Measurements from ENCODE around the gene RCAN2.
"Not testable (repeated sequence)": the region's sequence is repeated elsewhere in the genome, so short reads cannot be mapped to it uniquely, and the experiment has no call there.

RCAN2 gene

GRCh38 chr6:46381579-46381978, 109.7 kb downstream of the RCAN2 start:
- no peak for DNase-seq

- no peak for DNase-seq
Measured at GRCh38 chr6:46381057-46381456, 110.2 kb downstream of the RCAN2 start.

GRCh38 chr6:46380152-46380807, 111.0 kb downstream of the RCAN2 start:
- no peak for DNase-seq

GRCh38 chr6:46378882-46379416, 112.3 kb downstream of the RCAN2 start:
- DNase-seq: no peak

- DNase-seq: no peak
Measured at GRCh38 chr6:46378161-46378881, 112.9 kb downstream of the RCAN2 start.

GRCh38 chr6:46377209-46377608, 114.0 kb downstream of the RCAN2 start:
- DNase-seq: no peak

GRCh38 chr6:46376562-46377061, 114.6 kb downstream of the RCAN2 start:
- DNase-seq: peak; percentile 7

- DNase-seq: no peak
Measured at GRCh38 chr6:46370622-46371021, 120.6 kb downstream of the RCAN2 start.

GRCh38 chr6:46368169-46368536, 123.1 kb downstream of the RCAN2 start:
- no peak for DNase-seq

- DNase-seq: no peak
Measured at GRCh38 chr6:46367354-46368168, 123.7 kb downstream of the RCAN2 start.

- no peak for DNase-seq
Measured at GRCh38 chr6:46366190-46366900, 124.9 kb downstream of the RCAN2 start.

- DNase-seq: no peak
Measured at GRCh38 chr6:46357591-46357990, 133.7 kb downstream of the RCAN2 start.

- no peak for DNase-seq
Measured at GRCh38 chr6:46356543-46356942, 134.7 kb downstream of the RCAN2 start.

- DNase-seq: no peak
Measured at GRCh38 chr6:46353528-46353927, 137.7 kb downstream of the RCAN2 start.

- DNase-seq: no peak
Measured at GRCh38 chr6:46352541-46353268, 138.5 kb downstream of the RCAN2 start.

GRCh38 chr6:46350714-46351113, 140.5 kb downstream of the RCAN2 start:
- DNase-seq: no peak

- no peak for DNase-seq
Measured at GRCh38 chr6:46347669-46348068, 143.6 kb downstream of the RCAN2 start.

- DNase-seq: no peak
Measured at GRCh38 chr6:46340246-46340645, 151.0 kb downstream of the RCAN2 start.

- DNase-seq: no peak
Measured at GRCh38 chr6:46338131-46338530, 153.1 kb downstream of the RCAN2 start.

- DNase-seq: no peak
Measured at GRCh38 chr6:46334442-46334841, 156.8 kb downstream of the RCAN2 start.

GRCh38 chr6:46333481-46333880, 157.8 kb downstream of the RCAN2 start:
- DNase-seq: no peak

- not testable (repeated sequence) for DNase-seq
Measured at GRCh38 chr6:46332448-46332847, 158.8 kb downstream of the RCAN2 start.
